ENCODE measurements around the gene XYLT1. TPM values are rescaled to one million over a fixed set of nuclear protein-coding genes. Genes with fewer than 3 reads are reported as not detected.

Gene XYLT1
- total RNA-seq, 4 donors from 2014 or later, result 6.6 to 17.2 (median 10.0) TPM

DNA sequence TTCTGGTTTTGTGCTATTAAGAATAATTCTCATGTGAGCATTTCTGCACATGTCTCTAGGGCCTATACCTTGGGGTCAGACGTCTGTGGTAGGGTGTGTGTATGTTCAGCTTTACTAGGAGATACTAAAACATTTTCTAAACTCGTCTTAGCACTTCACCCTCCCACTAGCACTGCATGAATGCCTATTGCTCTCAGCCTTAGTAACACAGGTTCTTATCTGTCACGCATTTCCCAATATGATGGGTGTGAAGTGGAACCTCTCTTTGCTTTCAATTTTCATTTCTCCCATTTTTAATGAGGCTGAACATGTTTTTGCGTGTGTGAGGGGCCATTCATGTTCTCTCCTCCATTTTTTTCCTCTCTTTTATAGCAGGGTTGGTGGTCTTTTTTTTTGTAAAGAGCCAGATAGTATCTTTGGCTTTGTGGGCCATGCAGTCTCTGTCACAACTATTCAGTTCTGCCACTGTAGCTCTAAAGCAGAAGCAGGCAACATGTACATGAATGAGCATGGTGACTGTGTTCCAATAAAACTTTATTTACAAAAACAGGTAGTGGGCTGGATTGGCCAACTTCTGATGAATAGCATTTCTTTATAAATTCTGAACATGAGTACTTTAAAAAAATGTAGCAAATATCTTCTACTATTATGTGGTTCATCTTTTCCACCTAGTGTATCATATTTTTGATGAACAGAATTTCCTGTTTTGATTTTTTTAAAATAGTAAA is 354.0 kb downstream of the XYLT1 start:
- no peak for DNase-seq
- intact Hi-C loops (cut with DNase I), result no loop called here
- Histone ChIP-seq H3K4me3 (no peak overlapping the region), H3K27ac (no peak overlapping the region), H3K9me3 (no peaks in the 10 kb centered on the region), H3K4me1 (no peaks in the 10 kb centered on the region), H3K36me3 (peaks cover 0 to 24% (median 0%) of the 10 kb centered on the region in 3 donors), H3K27me3 (no peaks in the 10 kb centered on the region)
- 90 to 93% methylated on average over 4 of the region's 4 CpGs for WGBS, 2 donors
- TF ChIP-seq, protein P1, sequence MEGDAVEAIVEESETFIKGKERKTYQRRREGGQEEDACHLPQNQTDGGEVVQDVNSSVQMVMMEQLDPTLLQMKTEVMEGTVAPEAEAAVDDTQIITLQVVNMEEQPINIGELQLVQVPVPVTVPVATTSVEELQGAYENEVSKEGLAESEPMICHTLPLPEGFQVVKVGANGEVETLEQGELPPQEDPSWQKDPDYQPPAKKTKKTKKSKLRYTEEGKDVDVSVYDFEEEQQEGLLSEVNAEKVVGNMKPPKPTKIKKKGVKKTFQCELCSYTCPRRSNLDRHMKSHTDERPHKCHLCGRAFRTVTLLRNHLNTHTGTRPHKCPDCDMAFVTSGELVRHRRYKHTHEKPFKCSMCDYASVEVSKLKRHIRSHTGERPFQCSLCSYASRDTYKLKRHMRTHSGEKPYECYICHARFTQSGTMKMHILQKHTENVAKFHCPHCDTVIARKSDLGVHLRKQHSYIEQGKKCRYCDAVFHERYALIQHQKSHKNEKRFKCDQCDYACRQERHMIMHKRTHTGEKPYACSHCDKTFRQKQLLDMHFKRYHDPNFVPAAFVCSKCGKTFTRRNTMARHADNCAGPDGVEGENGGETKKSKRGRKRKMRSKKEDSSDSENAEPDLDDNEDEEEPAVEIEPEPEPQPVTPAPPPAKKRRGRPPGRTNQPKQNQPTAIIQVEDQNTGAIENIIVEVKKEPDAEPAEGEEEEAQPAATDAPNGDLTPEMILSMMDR (IDR thresholded peaks at IDR 0.05), result no peak
- no peak for TF ChIP-seq POLR2A (IDR thresholded peaks at IDR 0.05)

DNA sequence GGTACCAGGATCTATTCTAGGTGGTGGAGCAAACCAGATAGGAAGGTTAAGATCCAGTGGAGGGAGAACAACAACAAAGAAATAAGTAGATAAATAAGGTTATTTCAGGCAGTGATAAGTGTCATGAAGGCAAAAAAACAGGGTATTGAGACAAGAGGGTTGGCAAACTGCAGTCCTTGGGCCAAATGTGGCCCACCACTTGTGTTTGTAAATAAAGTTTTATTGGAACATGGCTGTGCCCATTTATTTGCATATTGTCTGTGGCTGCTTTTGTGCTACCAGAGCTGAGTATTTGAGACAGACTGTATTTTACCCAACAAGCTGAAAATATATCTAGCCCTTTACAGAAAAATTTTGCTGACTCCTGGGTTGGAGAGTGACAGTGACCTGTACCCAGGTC is 361.3 kb downstream of the XYLT1 start:
- TF ChIP-seq, protein P1 (IDR thresholded peaks at IDR 0.05), result no peak
- no peak for TF ChIP-seq POLR2A (IDR thresholded peaks at IDR 0.05)
- H3K27ac ChIP-seq, result no peak overlapping the region
- no peaks in the 10 kb centered on the region for H3K9me3 ChIP-seq
- H3K36me3 ChIP-seq, result peaks cover 0 to 23% (median 0%) of the 10 kb centered on the region in 3 donors
- no peak for DNase-seq
- H3K4me1 ChIP-seq, result no peaks in the 10 kb centered on the region
- no peaks in the 10 kb centered on the region for H3K27me3 ChIP-seq
- intact Hi-C loops (cut with DNase I), result loop anchor here (10.0 kb wide), 1 partner anchor 45 kb away; no protein-coding TSS in a partner anchor
- H3K4me3 ChIP-seq, result no peak overlapping the region

DNA sequence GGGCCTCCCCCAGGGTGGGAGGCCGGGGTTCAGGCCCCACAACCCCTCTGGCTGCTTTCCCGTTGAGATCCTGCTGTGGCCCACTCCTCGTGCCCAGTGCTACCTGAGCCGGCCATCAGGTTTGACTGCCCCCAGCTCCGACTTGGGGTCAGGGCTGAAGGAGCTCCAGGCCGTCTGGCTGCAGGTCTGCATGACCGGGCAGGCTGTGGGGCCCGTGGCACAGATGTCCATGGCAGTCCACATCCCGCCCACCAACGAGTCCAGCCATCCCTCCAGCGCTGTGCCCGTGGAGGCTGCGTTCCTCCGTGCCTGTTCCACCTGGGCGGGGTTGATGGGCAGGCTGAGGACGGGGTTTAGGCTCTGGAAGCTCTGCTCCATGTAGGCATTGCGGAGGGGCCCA is 362.2 kb downstream of the XYLT1 start:
- DNase-seq, result no peak
- Histone ChIP-seq H3K27me3 (no peaks in the 10 kb centered on the region), H3K9me3 (no peaks in the 10 kb centered on the region), H3K27ac (no peak overlapping the region), H3K4me1 (no peaks in the 10 kb centered on the region), H3K4me3 (no peak overlapping the region), H3K36me3 (peaks cover 0 to 20% (median 0%) of the 10 kb centered on the region in 3 donors)
- TF ChIP-seq POLR2A (IDR thresholded peaks at IDR 0.05), result no peak
- TF ChIP-seq, protein P1 (IDR thresholded peaks at IDR 0.05), result no peak
- 40 to 60% methylated on average over 1 to 2 of the region's 17 CpGs for WGBS, 2 donors
- intact Hi-C loops (cut with DNase I), result loop anchor here (10.0 kb wide), 1 partner anchor 46 kb away; no protein-coding TSS in a partner anchor

DNA sequence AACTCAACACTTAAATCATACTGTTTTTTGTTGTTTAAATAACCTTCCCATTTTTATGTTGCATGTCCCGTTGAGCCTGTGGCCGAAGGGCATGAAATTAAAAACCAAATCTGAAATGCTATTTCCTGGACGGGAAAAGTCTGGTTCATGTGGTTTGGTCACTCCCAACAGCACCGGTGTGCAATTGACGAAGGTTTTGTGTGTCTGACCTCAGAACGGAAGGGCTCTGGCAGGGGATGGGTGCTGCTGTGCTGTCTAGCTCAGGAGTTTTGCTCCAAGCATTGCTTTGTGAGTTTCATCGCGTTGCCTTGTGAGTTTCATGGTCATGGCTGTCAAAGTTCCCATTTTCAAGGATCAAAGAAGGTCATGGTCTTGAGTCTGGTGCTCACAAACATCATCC is 363.3 kb downstream of the XYLT1 start:
- 85 to 90% methylated on average over 6 of the region's 8 CpGs for WGBS, 2 donors
- no peaks in the 10 kb centered on the region for H3K27me3 ChIP-seq
- H3K36me3 ChIP-seq, result peaks cover 0 to 19% (median 0%) of the 10 kb centered on the region in 3 donors
- DNase-seq, result no peak
- no peak overlapping the region for H3K4me3 ChIP-seq
- no peak overlapping the region for H3K27ac ChIP-seq
- H3K9me3 ChIP-seq, result no peaks in the 10 kb centered on the region
- TF ChIP-seq, protein P1 (IDR thresholded peaks at IDR 0.05), result no peak
- no peak for TF ChIP-seq POLR2A (IDR thresholded peaks at IDR 0.05)
- intact Hi-C loops (cut with DNase I), result loop anchor here (10.0 kb wide), 1 partner anchor 47 kb away; no protein-coding TSS in a partner anchor
- no peaks in the 10 kb centered on the region for H3K4me1 ChIP-seq

DNA sequence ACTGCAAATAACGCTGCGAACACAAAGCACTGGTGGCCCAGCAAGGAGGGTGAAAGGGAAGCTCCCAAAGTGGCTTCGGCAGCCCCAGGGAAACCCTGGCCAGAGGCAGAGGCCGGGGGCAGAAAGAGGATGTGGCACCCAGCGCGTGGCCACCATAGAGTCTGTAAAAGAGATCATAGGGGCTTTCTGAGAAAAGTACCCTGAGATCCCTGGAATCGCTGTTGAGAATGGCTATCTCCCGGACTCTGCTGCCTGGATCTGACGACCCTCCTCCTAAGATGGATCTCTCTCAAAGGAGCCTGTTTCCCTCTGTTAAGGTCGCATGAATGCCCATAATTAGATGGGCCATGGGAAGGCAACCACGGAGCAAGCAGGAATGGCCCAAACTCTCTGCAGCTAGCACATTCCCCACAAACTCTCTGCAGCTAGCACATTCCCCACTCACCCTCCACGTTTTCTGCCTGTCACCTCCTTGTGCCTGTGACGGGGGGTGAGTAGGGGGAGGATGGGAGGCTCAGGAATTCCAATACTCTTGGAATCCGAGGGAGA is 364.4 kb downstream of the XYLT1 start:
- no peaks in the 10 kb centered on the region for H3K27me3 ChIP-seq
- no peak for TF ChIP-seq POLR2A (IDR thresholded peaks at IDR 0.05)
- TF ChIP-seq, protein P1 (IDR thresholded peaks at IDR 0.05), result no peak
- no peak overlapping the region for H3K27ac ChIP-seq
- no peak for DNase-seq
- no peaks in the 10 kb centered on the region for H3K4me1 ChIP-seq
- peaks cover 0 to 19% (median 0%) of the 10 kb centered on the region in 3 donors for H3K36me3 ChIP-seq
- no peaks in the 10 kb centered on the region for H3K9me3 ChIP-seq
- WGBS, 2 donors, result 67% methylated on average over 12 to 14 of the region's 14 CpGs
- intact Hi-C loops (cut with DNase I), result loop anchor here (10.0 kb wide), 1 partner anchor 48 kb away; no protein-coding TSS in a partner anchor
- H3K4me3 ChIP-seq, result no peak overlapping the region

Data from esophagus squamous epithelium (tissue), 5 donors.